ENCODE measurements around the gene C16orf78. TPM values are rescaled to one million over a fixed set of nuclear protein-coding genes. Genes with fewer than 3 reads are reported as not detected.

Gene C16orf78
- total RNA-seq, 1 donor from 2014 or later = not detected

DNA sequence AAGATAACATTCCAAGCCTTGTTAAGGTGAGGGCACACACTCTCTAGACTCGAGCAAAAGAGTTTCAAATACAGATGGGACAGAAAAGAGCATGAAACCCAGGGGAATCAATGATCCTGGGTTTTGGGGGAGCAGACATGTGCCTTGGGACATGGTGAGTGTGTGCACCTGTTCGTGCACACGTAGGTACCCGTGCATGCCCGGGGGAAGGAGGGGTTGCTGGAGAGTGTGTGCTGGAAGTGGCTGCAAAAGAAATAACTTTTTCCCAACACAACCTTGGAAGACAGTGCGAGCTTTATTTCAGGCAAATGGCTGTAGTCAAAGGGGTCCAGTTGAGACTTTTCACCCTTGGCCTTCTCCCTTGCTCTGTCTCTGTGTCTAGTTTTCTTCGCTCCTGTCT lies 62.6 kb downstream of the C16orf78 start:
- DNase-seq (ENCODE audit: low read depth) (no peak), FAIRE-seq (no peak)
- TF ChIP-seq, protein P1, sequence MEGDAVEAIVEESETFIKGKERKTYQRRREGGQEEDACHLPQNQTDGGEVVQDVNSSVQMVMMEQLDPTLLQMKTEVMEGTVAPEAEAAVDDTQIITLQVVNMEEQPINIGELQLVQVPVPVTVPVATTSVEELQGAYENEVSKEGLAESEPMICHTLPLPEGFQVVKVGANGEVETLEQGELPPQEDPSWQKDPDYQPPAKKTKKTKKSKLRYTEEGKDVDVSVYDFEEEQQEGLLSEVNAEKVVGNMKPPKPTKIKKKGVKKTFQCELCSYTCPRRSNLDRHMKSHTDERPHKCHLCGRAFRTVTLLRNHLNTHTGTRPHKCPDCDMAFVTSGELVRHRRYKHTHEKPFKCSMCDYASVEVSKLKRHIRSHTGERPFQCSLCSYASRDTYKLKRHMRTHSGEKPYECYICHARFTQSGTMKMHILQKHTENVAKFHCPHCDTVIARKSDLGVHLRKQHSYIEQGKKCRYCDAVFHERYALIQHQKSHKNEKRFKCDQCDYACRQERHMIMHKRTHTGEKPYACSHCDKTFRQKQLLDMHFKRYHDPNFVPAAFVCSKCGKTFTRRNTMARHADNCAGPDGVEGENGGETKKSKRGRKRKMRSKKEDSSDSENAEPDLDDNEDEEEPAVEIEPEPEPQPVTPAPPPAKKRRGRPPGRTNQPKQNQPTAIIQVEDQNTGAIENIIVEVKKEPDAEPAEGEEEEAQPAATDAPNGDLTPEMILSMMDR (IDR thresholded peaks at IDR 0.05; ENCODE audit: insufficient read depth, low read length, severe bottlenecking) = no peak
- Histone ChIP-seq H3K4me3 (ENCODE audit: low read depth, low read length) (no peak overlapping the region), H3K27me3 (ENCODE audit: control insufficient read depth, insufficient read depth, low read length) (no peaks in the 10 kb centered on the region), H3K36me3 (ENCODE audit: control insufficient read depth, insufficient read depth, low read length) (no peaks in the 10 kb centered on the region)

DNA sequence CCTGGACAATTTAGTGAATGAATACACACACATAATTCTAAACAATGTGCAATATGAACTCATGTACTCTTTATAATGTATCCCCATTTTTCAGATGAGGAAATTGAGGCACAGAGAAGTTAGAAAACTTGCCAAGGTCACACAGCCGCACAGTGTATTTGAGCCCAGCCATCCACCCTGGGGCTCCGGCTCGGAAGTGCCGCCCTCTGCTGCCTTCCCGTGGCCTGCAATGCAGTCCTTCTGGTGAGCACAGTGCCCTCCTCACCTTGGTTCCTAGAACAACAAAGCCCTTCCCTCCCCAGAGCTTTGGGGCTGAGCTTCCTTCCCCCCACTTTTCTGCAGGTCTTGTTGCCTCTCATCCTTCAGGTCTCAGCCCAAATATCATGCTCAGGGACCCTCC lies 63.7 kb downstream of the C16orf78 start:
- TF ChIP-seq, protein P1 (IDR thresholded peaks at IDR 0.05; ENCODE audit: insufficient read depth, low read length, severe bottlenecking) = no peak
- Histone ChIP-seq H3K4me3 (ENCODE audit: low read depth, low read length) (no peak overlapping the region), H3K36me3 (ENCODE audit: control insufficient read depth, insufficient read depth, low read length) (no peaks in the 10 kb centered on the region), H3K27me3 (ENCODE audit: control insufficient read depth, insufficient read depth, low read length) (no peaks in the 10 kb centered on the region)
- FAIRE-seq (no peak), DNase-seq (ENCODE audit: low read depth) (no peak)

DNA sequence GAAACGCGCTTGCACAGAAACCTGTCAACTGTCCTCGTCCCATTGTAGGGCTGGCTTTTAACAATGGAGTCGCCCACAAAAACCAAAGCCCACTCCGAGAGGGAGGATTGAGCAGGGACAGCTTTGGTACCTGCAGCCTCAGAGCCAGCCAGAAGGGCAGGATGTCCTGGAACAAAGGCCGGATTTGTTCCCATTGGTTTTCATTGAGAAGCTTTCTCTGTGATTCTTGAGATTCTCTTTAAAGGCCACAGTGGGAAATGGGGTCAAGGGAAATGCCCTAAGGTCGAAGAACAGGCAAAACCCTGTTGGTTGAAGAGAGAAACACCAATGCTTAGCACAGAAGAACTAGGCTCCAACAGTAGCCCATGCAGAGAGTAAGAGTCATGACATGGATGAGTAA lies 65.4 kb downstream of the C16orf78 start:
- Histone ChIP-seq H3K4me3 (ENCODE audit: low read depth, low read length) (no peak overlapping the region), H3K27me3 (ENCODE audit: control insufficient read depth, insufficient read depth, low read length) (no peaks in the 10 kb centered on the region), H3K36me3 (ENCODE audit: control insufficient read depth, insufficient read depth, low read length) (no peaks in the 10 kb centered on the region)
- DNase-seq (ENCODE audit: low read depth) (no peak), FAIRE-seq (no peak)
- TF ChIP-seq, protein P1 (IDR thresholded peaks at IDR 0.05; ENCODE audit: insufficient read depth, low read length, severe bottlenecking) = no peak

DNA sequence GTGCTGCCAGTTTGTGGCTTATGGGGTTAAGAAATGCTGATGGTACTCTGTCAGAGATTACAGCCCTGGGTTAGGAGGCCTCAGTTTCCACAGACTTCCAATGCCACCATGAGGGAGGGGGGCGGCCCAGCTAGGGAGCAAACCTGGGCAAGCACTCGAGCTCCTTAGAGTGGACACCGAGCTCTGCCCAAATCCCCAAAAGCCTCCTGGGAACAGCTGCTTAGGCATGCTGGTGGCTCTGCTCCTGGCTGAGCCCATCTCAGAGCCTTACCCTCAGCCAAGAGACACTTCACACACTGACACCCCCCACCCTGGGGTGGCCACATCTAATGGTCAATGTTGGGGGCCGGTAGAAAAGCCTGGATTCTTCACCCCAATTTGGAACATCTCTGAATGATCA lies 66.1 kb downstream of the C16orf78 start:
- DNase-seq (ENCODE audit: low read depth) = no peak
- FAIRE-seq = no peak
- Histone ChIP-seq H3K36me3 (ENCODE audit: control insufficient read depth, insufficient read depth, low read length) (no peaks in the 10 kb centered on the region), H3K4me3 (ENCODE audit: low read depth, low read length) (no peak overlapping the region), H3K27me3 (ENCODE audit: control insufficient read depth, insufficient read depth, low read length) (no peaks in the 10 kb centered on the region)
- TF ChIP-seq, protein P1 (IDR thresholded peaks at IDR 0.05; ENCODE audit: insufficient read depth, low read length, severe bottlenecking) = no peak

DNA sequence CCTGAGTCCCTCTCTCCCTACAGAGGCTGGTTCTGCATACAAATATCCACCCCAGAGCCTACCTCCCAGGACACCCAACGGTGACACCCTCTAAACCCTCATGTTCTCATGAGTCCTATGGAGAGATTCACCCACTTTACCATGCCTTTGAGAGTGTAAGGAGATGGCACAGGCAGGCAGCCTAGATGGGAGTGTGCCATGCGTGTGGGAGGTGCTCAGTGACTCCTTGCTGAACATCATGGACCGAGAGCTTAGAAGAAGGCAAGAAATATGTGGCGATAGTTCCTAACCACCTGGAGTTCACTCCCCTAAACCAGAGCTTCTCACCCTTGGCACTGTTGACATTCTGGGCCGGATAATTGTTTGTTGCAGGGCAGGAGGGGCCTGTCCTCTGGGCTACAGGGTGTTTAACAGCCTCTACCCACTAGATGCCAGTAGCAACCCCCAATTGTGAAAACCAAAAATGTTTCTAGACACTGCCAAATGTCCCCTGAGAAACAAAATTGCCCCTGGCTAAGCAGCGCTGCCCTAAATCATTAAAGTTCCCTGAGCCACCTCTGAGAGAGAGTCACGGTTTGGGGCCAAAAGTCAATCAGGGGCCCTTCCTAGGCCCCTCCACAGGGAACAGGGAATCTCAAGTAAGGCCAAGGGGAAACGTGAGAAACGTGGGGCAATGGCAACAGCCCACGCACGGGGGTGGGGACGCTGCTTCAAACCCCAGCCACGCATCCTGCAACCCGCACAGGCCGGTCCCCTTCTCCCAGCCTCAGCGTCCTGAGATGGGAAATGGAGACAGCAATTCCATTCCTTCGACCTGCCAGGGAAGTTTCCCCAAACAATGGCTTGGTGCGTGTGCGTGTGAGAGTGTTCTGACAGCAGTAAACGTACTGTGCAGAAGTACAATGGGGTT lies 66.8 kb downstream of the C16orf78 start:
- H3K4me3 ChIP-seq (ENCODE audit: low read depth, low read length) = no peak overlapping the region
- no peak for DNase-seq (ENCODE audit: low read depth)
- FAIRE-seq = peak; percentile 43
- no peaks in the 10 kb centered on the region for H3K36me3 ChIP-seq (ENCODE audit: control insufficient read depth, insufficient read depth, low read length)
- no peaks in the 10 kb centered on the region for H3K27me3 ChIP-seq (ENCODE audit: control insufficient read depth, insufficient read depth, low read length)
- TF ChIP-seq, protein P1 (IDR thresholded peaks at IDR 0.05; ENCODE audit: insufficient read depth, low read length, severe bottlenecking) = no peak
